T1000 (cell line): ENCODE results near the gene ZNF684.
"Not testable (repeated sequence)": the region's sequence is repeated elsewhere in the genome, so short reads cannot be mapped to it uniquely, and the experiment has no call there.

ENCODE experiments used
- DNase-seq: peaks from one replicate; lab custom pipeline; 2025; ENCODE audit warnings: mixed read lengths; lab: John Stamatoyannopoulos, UW

ZNF684 gene

GRCh38 chr1:40574805-40575204 lies 43.4 kb downstream of the ZNF684 start:
- DNase-seq, result not testable (repeated sequence)

GRCh38 chr1:40575336-40575735 lies 43.9 kb downstream of the ZNF684 start:
- DNase-seq, result no peak

GRCh38 chr1:40582116-40582515 lies 50.7 kb downstream of the ZNF684 start:
- DNase-seq, result no peak

GRCh38 chr1:40583980-40584379 lies 52.5 kb downstream of the ZNF684 start:
- DNase-seq, result no peak

- DNase-seq, result no peak
Observed at GRCh38 chr1:40588586-40588985, 57.1 kb downstream of the ZNF684 start.

- no peak for DNase-seq
Observed at GRCh38 chr1:40592107-40592803, 60.8 kb downstream of the ZNF684 start.

GRCh38 chr1:40593449-40594186 lies 62.2 kb downstream of the ZNF684 start:
- DNase-seq, result no peak

- no peak for DNase-seq
Observed at GRCh38 chr1:40594187-40594531, 62.7 kb downstream of the ZNF684 start.

- DNase-seq, result no peak
Observed at GRCh38 chr1:40595623-40596022, 64.2 kb downstream of the ZNF684 start.
